Measurements from ENCODE around the gene CXCL5.
"Not testable (repeated sequence)": the region's sequence is repeated elsewhere in the genome, so short reads cannot be mapped to it uniquely, and the experiment has no call there.

Gene CXCL5

DNA sequence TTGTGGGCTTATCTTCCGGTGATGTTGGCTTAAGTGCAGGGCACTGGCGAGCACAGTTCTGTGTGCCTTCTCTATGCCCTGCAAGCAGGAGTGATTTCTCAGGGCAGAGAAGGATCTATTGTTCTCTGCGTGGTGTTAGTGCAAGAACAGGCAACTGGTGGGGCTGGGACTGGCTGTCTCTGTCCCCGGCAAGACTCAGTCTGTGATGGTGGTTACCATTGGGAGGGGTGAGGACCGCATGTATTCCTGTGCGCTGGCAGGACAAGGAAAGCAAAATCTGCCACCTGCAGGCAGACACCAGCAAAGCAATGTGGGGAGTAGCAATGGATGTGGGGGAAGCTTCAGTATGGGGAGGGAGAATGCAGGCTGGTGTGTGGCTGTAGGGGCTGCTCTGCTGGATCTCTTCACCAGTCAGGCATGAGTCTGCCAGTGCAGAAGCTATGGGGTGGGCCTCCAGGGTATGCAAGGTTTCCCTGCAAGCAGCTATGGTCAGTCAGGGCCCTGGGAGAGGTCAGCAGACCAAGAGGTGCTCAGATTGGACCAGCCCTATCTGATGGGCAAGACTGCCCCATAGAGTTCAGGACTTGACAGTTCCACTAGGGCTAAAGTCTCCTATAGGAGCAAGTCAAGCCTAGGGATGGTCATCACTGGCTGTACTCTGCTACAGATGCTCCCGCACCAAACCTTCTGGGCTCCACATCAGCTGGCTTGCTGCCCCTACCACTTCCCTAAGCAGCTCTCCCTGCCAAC is 33.4 kb downstream of the CXCL5 start:
- DNase-seq = no peak

DNA sequence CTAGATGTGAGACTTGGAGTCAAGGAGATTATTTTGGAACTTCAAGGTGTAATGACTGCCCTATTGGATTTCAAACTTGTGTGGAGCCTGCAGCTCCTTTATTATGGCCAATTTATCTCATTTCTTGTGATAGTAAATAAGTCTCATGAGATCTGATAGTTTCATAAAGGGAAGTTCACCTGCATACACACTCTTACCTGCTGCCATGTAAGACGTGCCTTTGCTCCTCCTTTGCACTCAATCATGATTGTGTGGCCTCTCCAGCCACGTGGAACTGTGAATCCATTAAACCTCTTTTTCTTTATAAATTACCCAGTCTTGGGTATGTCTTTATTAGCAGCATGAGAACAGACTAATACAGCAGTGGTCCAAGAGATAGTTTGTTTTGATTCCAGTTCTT is 35.8 kb downstream of the CXCL5 start:
- DNase-seq = no peak

DNA sequence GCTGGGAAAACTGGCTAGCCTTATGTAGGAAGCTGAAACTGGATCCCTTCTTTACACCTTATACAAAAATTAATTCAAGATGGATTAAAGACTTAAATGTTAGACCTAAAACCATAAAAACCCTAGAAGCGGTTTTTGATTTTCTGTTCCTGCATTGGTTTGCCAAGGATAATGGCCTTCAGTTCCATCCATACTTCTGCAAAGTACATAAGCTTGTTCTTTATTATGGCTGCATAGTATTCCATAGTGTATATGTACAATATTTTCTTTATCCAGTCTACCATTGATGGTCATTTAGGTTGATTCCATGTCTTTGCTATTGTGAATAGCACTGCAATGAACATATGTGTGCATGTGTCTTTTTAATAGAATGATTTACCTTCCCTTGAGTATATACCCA is 39.4 kb downstream of the CXCL5 start:
- not testable (repeated sequence) for DNase-seq

DNA sequence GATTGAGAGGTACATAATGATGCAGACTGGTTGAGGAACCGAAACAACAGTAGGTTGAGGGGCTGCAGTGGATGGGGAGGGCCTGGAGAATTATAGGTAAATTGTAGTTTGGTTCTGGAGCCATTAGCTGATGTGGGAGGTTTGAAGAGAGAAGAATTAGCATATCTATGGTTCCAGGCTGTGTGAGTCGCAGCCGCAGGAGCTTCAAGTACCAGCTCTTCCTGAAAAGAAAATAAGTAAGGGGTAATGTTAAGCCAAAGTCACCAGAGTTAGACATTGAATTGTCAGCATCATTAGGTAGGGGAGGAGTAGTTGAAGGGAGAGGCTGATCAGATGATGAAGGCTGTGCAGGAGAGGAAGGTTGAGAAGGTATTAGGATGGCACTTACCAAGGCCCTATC is 46.1 kb downstream of the CXCL5 start:
- no peak for DNase-seq

DNA sequence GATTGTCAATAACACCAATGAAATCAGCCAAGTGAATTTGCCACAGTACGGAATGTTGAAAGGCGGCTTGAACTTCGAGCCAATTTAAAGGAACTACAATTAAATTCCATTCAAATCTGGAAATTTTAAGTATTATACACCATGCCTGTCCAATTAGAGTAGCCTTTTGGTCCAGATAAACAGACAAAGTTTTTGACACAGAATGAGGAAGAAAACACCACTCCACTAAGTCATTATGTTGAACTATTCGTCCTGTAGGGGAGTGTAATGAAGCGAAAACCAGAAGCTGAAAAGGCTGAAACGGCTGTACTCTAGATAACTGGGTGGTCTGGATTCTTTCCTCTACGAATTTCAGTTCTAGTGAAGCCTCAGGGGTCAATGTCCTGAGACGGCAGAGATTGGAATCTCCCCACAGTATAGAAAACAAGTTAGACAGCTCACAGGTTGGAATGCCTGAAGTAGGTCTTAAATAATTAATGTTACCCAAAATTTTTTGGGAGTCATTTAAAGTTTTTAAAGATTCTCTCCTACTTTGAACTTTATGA is 48.0 kb downstream of the CXCL5 start:
- DNase-seq = not testable (repeated sequence)

DNA sequence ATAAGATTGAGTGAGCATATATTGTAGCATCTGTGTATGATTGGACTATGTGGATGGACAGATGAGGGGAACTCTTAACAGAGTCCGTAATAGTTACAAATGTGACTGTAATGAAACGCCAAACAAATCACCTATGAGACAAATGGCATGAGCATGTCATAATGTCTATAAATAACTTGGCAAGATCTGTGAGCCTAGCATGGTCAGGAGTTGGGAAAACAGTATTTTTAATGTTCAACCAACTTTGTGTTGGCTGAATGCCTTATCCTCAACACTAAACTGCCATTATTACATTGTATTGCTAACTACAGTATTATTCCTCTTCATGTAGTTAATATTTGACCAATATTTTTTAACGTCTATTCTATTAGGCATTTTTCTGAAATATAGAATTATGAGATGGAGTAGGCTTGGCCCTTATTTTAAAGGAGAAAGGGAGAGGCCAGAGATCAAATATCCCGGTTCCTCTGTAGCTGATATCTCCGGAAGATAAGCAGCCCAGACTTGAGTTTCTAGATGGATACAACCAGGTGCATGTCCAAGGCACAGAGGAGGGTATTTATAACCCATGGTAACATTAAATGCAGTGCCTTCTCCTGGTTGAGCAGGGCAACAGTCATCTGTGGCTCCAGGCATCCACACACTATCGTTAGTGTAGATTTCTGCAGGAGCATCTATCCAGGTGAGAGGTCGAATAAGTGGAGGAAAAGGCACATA is 49.3 kb downstream of the CXCL5 start:
- DNase-seq = no peak

DNA sequence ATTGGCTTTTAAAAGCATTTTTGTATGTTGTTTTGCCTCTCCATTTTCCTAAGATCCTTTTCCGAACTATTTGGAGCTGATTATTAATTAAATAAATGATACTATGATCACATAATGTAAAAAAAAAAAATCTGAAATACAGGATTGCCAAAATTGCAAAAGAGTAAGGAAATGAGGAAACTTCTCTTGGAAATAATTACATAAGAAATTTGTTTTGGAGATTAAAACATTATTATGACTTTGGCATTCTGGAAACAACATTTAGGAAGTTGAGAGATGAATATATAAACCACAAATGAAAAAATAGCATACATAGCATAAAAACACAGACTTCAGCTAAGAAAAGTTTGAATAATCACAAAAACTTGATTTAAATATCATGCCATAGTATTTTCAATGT is 50.2 kb downstream of the CXCL5 start:
- DNase-seq = no peak

DNA sequence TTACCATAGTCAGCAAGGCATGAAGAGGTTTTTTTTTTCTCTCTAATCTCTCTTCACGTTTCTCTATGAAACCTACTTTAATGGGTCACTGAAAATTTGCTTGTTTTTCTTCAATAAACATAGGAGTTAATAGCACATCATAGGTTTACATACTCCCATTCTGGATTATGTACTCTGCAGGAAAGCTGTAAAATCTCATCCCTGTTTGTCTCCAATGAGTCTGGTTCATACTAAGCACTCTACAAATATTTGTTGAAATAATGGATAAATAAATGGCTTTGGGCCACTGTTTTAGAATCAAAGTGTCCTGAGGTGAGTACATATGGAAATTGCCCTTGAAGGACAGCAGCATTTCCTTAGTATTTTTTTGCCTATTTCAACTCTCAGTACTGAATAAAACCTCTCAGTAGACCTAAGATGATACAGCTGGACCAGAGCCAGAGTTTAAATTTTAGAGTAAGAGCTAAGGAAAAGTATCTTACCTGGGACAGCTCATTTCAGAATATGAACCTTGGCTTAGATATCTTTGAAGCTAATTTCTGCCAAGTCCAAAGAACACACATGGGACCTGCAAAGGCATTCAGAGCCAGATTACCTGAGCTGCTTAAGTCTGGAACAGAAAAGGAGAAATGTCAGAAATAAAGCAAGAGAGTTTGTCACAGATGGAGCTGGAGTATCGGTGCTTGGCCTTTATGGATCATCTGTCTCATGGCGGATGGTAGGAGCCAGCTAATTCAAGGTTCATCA is 51.1 kb downstream of the CXCL5 start:
- no peak for DNase-seq

DNA sequence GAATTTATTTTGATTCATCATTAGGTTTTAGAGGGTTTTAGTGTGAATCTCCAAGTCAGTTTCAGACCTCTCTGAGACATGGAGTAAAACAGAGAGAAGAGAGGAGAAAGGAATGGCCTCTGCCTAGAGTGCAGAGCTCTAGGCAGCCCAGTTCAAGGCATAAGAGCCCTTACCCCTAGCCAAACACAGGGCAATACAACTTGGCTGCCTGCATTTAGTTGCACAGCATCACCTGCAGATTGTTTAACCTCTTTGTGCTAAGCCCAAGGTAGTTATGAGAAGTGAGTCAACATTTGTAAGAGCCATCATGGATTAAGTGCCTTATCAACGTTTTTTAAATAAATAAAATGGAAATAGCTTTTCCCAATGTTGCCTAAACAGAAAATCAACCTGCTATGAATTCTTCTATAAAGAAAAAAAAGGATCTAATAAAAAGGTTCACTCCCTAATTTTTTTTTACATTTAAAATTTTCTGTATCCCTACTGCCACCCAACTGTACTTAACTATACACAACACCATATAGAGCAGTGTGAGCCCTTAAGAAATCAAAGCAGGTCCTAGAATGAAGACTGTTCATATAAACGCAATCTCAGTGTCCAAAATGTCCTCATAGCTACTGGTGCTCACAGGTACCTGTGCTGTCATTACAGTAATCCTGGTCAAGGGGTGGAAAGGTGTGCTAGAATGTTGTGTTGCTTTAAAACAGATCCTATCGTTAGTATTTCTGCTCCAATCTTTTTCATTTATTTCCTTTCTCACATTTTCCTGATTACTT is 52.6 kb downstream of the CXCL5 start:
- DNase-seq = no peak
